ENCODE measurements around the gene PEX7.
"Not testable (repeated sequence)": the region's sequence is repeated elsewhere in the genome, so short reads cannot be mapped to it uniquely, and the experiment has no call there.

The PEX7 gene

GRCh38 chr6:136897071-136897470, 74.7 kb downstream of the PEX7 start:
- no peak for DNase-seq (ENCODE audit: low spot score)

GRCh38 chr6:136901212-136901784, 78.9 kb downstream of the PEX7 start:
- no peak for DNase-seq (ENCODE audit: low spot score)

- not testable (repeated sequence) for DNase-seq (ENCODE audit: low spot score)
Measured at GRCh38 chr6:136904477-136904876, 82.1 kb downstream of the PEX7 start.

GRCh38 chr6:136914947-136915346, 92.6 kb downstream of the PEX7 start:
- no peak for DNase-seq (ENCODE audit: low spot score)

GRCh38 chr6:136918706-136919105, 96.3 kb downstream of the PEX7 start:
- no peak for DNase-seq (ENCODE audit: low spot score)

GRCh38 chr6:136920216-136920615, 97.8 kb downstream of the PEX7 start:
- DNase-seq (ENCODE audit: low spot score) = no peak

GRCh38 chr6:136920671-136921380, 98.4 kb downstream of the PEX7 start:
- DNase-seq (ENCODE audit: low spot score) = peak; percentile 36

- DNase-seq (ENCODE audit: low spot score) = peak; percentile 57
Measured at GRCh38 chr6:136921381-136921935, 99.1 kb downstream of the PEX7 start.

GRCh38 chr6:136921936-136922684, 99.7 kb downstream of the PEX7 start, which contains the start of gene SLC35D3:
Gene SLC35D3, plus strand, starts transcription at chr6:136922301. Its CDS starts 128 bp downstream, at chr6:136922429.
- peak; percentile 59 for DNase-seq (ENCODE audit: low spot score)

- DNase-seq (ENCODE audit: low spot score) = no peak
Measured at GRCh38 chr6:136922685-136923006, 100.3 kb downstream of the PEX7 start.

GRCh38 chr6:136923116-136923953, 100.9 kb downstream of the PEX7 start:
- DNase-seq (ENCODE audit: low spot score) = no peak

- no peak for DNase-seq (ENCODE audit: low spot score)
Measured at GRCh38 chr6:136923954-136924673, 101.7 kb downstream of the PEX7 start.

GRCh38 chr6:136926383-136926782, 104.0 kb downstream of the PEX7 start:
- DNase-seq (ENCODE audit: low spot score) = no peak

- peak; percentile 24 for DNase-seq (ENCODE audit: low spot score)
Measured at GRCh38 chr6:136927292-136927691, 104.9 kb downstream of the PEX7 start.

- no peak for DNase-seq (ENCODE audit: low spot score)
Measured at GRCh38 chr6:136930528-136930927, 108.1 kb downstream of the PEX7 start.

GRCh38 chr6:136932599-136932998, 110.2 kb downstream of the PEX7 start:
- DNase-seq (ENCODE audit: low spot score) = no peak

- DNase-seq (ENCODE audit: low spot score) = no peak
Measured at GRCh38 chr6:136945072-136945471, 122.7 kb downstream of the PEX7 start.

GRCh38 chr6:136945711-136946121, 123.3 kb downstream of the PEX7 start:
- no peak for DNase-seq (ENCODE audit: low spot score)

- no peak for DNase-seq (ENCODE audit: low spot score)
Measured at GRCh38 chr6:136947037-136947436, 124.6 kb downstream of the PEX7 start.

GRCh38 chr6:136949957-136950356, 127.6 kb downstream of the PEX7 start:
- DNase-seq (ENCODE audit: low spot score) = not testable (repeated sequence)

- DNase-seq (ENCODE audit: low spot score) = no peak
Measured at GRCh38 chr6:136950436-136951126, 128.2 kb downstream of the PEX7 start.
